Stimulated activated naive CD8-positive, alpha-beta T cell treated with anti-CD3 and anti-CD28 coated beads, Interleukin-15, Interleukin-2, amounts not matched to agents 100 U/mL and 50 U/mL, for 24 hours (primary cell): ENCODE measurements around the gene ZNF483.
A peak's percentile ranks its signal among the peaks of the same experiment; 100 is the strongest.
"Not testable (repeated sequence)": the region's sequence is repeated elsewhere in the genome, so short reads cannot be mapped to it uniquely, and the experiment has no call there.

Experiments used
- ATAC-seq: fragments of 150-1000 bp; cut with Tn5 transposase; one replicate; pipeline ENCODE4 v1.10.0; 2021
- DNase-seq: peaks from one replicate; pipeline ENCODE4 v3.0.0; 2021

ZNF483 gene

GRCh38 chr9:111542497-111543254, 17.7 kb downstream of the ZNF483 start:
- DNase-seq (no peak), ATAC-seq (no peak)

- no peak for DNase-seq
- ATAC-seq: no peak
Observed at GRCh38 chr9:111548623-111549022, 23.6 kb downstream of the ZNF483 start.

DNA sequence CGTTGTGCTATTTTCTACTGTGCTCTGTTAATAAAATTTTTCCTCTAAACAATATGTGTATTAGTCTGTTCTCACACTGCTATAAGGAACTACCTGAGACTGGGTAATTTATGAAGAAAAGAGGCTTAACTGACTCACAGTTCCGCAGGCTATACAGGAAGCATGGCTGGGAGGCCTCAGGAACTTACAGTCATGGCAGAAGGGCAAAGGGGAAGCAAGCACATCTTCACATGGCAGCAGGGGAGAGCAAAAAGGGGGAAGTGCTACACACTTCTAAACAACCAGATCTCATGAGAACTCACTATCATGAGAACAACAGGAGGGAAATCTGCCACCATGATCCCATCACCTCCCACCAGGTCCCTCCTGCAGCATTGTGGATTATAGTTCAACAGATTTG, 30.4 kb downstream of the ZNF483 start:
- ATAC-seq, DNase-seq: not testable (repeated sequence)

DNA sequence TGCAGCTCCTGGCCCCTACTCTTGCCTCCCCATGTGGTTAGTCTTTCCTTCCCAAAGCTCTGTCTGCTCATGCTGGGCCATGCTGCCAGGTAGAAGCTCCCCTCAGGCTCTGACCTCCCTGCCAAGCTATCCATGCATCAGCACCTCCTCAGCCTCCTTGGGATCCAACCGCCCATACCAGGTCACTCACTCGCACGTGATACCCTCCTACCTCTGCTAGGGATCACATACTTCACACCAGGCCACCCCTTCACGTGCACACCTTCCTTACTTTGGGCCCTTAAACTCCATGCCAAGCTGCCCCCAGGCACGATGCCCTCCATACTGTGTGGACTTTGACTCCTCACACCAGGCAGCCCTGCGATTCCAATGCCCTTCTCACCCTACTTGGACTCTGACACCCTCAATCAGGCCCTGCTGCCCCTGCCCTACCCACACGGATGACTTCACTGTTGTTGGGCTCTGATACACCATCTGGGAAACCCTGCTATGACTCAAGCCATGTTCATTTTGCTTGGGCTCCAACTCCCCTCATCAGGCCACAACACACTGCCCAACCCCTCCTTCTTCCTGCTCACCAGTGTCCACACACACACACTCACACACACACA, 34.1 kb downstream of the ZNF483 start:
- no peak for DNase-seq

DNA sequence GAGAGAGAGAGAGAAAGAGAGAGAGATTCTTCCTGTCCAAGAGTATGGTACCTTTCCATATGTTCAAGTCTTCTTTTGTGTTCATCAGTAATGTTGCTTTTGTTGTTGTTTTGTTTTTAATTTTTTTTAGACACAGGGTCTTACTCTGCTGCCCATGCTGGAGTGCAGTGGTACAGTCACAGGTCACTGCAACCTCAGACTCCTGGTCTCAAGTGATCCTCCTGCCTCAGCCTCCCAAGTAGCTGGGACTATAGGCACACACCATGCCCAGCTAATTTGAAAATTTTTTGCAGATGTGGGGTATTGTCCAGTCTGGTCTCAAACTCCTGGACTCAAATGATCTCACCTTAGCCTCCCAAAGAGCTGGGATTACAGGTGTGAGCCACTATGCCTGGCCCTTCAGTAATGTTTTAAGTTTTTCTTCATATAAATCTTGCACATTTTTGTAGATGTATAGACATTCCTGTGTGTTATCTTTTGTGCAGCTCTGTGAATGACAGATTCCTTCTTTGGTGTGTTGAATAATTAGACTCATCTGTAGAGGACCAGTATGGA, 36.3 kb downstream of the ZNF483 start:
- no peak for DNase-seq
- no peak for ATAC-seq

More for the DNA sequence above, 34.1 kb downstream of the ZNF483 start:
- no peak for ATAC-seq

GRCh38 chr9:111566234-111566633, 41.3 kb downstream of the ZNF483 start:
- ATAC-seq: no peak
- DNase-seq: no peak

- ATAC-seq, DNase-seq: not testable (repeated sequence)
Observed at GRCh38 chr9:111568127-111568526, 43.1 kb downstream of the ZNF483 start.

- ATAC-seq: no peak
Observed at GRCh38 chr9:111572950-111573604, 48.1 kb downstream of the ZNF483 start.

DNA sequence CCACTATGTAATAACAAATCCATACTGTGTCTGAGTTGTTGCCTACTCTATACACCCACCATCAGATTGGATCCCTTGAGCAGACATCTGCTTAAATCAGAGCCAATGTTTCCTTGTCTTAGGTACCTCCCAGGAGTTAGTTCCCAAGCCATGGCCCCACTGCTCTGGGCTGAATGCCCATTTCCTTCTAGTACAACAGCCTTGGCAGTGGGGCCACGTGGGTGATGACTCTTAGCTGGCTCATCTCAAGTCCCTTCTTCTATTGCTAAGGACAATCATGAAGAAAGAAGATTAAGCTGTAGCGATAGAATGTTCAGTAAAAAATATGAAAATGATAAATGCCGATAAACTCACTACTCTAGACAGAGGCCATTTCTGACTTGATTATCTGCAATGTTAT, 57.9 kb downstream of the ZNF483 start:
- no peak for DNase-seq
- no peak for ATAC-seq

More at GRCh38 chr9:111572950-111573604, 48.1 kb downstream of the ZNF483 start:
- DNase-seq: no peak

- ATAC-seq: no peak
- DNase-seq: no peak
Observed at GRCh38 chr9:111586378-111586777, 61.4 kb downstream of the ZNF483 start.

- DNase-seq: no peak
- no peak for ATAC-seq
Observed at GRCh38 chr9:111588846-111589245, 63.9 kb downstream of the ZNF483 start.

- peak; percentile 65 for DNase-seq
Observed at GRCh38 chr9:111597852-111598732, 73.1 kb downstream of the ZNF483 start.

DNA sequence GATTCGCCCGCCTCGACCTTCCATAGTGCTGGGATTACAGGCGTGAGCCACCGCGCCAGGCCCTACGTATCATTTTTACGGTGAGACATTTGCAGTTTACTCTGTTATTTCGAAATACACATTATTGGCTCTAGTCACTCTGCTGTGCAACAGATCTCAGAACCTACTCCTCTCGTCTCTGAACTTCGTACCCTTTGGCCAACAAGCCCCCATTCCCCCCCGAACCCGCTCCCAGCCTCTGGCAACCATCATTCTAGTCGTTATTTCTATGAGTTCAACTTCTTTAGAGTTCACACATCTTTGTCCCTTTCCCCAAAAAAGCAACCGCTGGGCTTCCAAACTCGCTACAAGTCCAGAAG, 73.7 kb downstream of the ZNF483 start:
- ATAC-seq (no peak), DNase-seq (peak; percentile 20)

More at GRCh38 chr9:111597852-111598732, 73.1 kb downstream of the ZNF483 start:
- ATAC-seq: peak; percentile 48

DNA sequence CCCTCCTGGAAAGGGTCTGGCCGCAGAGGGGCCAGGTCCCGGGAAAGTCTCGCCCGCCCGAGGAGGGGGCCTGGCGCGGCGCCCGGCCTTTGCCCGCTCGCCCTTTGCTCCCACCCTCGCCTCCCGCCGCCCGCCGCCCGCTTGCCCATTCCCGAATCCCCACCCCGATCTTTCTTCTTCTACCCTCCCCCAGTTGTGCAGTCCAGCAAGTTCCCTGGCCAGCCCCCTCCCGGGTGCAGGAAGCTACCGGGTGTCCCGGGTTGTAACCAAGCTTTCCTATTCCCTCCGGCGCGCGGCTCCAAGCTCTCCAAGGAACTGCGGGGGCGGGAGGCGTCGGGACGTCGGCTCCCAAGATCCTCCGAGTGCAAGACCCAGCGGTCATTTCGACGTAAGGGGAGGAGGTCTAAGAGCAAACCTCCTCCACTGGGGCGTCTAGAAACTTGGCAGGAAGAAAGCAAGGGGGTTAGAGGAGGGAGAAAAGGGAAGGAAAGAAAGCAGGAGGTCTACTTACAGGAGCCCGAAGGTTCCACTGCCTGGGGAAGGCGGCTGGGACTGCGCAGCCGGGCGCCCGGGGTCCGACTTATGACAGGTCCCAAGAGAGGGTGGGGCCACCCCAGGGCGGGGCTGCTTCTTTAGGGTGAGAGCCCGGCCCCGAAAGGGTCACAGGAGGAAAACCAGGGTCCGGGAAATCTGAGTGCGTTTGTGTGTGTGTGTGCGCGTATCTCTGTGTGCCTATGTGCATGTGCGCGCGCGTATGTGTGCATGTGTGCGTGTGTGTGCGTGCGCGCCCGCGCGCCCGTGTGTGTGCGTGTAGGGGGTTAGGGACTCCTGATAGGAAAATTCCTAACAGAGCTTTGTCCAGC, 74.3 kb downstream of the ZNF483 start, which contains the start of gene PTGR1:
TSS of gene PTGR1 (minus strand) at position 556 of the 863 bp plus-strand sequence. CDS start 2,225 bp downstream, outside the sequence.
- ATAC-seq (peak; percentile 47), DNase-seq (peak; percentile 38)

DNA sequence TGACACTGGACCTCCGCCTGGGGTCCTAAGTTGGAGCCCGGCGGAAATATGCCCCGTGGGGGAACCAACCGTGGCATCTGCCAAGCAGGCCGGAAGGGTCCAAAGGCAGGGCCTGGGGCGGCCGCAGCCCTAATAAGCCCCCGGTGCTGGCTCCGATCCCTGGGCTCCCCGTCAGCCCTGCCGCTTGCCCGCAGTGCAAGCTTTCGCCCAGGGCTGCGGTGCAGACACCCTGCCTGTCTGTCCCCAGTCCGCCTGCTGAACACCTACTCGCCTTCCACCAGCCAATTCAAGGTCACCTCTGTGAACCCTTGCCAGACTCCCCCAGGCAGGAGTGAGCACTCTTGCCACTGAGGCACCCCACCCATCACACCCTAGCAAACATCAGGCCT, 75.0 kb downstream of the ZNF483 start:
- no peak for ATAC-seq
- no peak for DNase-seq

GRCh38 chr9:111601237-111602018, 76.4 kb downstream of the ZNF483 start:
- no peak for DNase-seq
- ATAC-seq: no peak

GRCh38 chr9:111603041-111603440, 78.1 kb downstream of the ZNF483 start:
- ATAC-seq: no peak
- no peak for DNase-seq

DNA sequence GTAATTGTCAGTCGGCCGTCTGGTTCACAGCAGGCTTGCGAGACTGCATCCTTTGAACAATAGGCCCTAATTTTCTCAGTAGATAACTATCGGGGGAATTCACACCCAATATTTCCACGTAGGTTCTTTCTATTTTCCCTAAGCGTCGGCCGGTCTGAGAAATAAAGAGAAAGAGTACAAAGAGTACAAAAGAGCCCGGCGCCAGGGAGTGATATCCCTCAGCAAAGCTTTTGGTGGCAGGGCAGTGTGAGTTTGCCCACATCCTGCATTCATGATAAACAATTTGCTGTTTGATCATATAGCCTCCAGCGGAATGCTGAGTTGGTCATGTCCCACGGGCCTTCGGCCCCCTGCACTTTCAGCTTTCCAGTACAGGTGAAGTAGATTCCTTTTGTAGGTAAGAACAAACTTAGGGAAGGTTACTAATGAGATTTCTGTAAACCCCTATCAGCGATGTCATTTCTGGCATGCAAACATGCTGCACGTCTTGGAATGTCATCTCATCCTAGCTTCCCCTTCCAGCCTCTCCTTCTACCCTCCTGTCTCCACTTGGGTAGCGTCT, 79.2 kb downstream of the ZNF483 start:
- ATAC-seq: no peak
- no peak for DNase-seq

DNA sequence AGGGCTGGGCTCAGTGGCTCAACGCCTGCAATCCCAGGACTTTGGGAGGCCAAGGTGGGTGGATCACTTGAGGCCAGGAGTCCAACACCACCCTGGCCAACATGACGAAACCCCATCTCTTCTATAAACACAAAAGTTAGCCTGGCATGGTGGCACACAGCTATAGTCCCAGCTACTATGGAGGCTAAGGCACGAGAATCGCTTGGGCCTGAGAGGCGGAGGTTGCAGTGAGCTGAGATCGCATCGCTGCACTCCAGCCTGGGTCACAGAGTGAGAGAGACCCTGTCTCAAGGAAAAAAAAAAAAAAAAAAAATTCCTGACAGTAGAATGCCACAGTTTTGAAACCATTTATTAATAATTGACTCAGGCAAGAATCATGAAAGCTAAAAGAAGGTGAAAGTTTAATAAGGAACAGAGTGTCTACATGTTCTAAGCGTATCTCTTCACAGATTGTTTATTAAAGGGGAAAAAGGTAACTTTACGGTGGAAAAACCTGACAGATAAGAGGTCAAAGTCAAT, 80.1 kb downstream of the ZNF483 start:
- no peak for ATAC-seq

More for the DNA sequence above, 80.1 kb downstream of the ZNF483 start:
- no peak for DNase-seq
